Hematopoietic multipotent progenitor cell treated with erythropoietin and hydrocortisone succinate and interleukin-3 and kit ligand, for 6 days (in vitro differentiated cells): Measurements from ENCODE around the gene GAK.

Experiments
- DNase-seq: peaks from one replicate; pipeline ENCODE4 v3.0.0-alpha.2; 2015

Gene GAK

GRCh38 chr4:963276-964225, 31.4 kb upstream of the GAK start:
- DNase-seq, result no peak

- DNase-seq, result no peak
Observed at GRCh38 chr4:962231-963208, 30.4 kb upstream of the GAK start.

- no peak for DNase-seq
Observed at GRCh38 chr4:961351-962230, 29.5 kb upstream of the GAK start.

- DNase-seq, result no peak
Observed at GRCh38 chr4:960636-961350, 28.7 kb upstream of the GAK start.

- DNase-seq, result no peak
Observed at GRCh38 chr4:960140-960635, 28.1 kb upstream of the GAK start.

- no peak for DNase-seq
Observed at GRCh38 chr4:959338-960139, 27.4 kb upstream of the GAK start.

- no peak for DNase-seq
Observed at GRCh38 chr4:958696-959337, 26.7 kb upstream of the GAK start.

- no peak for DNase-seq
Observed at GRCh38 chr4:958314-958665, 26.2 kb upstream of the GAK start.

- DNase-seq, result no peak
Observed at GRCh38 chr4:957581-958313, 25.6 kb upstream of the GAK start.

- DNase-seq, result no peak
Observed at GRCh38 chr4:957231-957580, 25.1 kb upstream of the GAK start.

GRCh38 chr4:956531-957230, 24.6 kb upstream of the GAK start:
- DNase-seq, result no peak

- no peak for DNase-seq
Observed at GRCh38 chr4:955931-956381, 23.8 kb upstream of the GAK start.

GRCh38 chr4:955161-955921, 23.2 kb upstream of the GAK start:
- no peak for DNase-seq

GRCh38 chr4:954211-955020, 22.3 kb upstream of the GAK start:
- no peak for DNase-seq

- no peak for DNase-seq
Observed at GRCh38 chr4:953574-953915, 21.4 kb upstream of the GAK start.

- DNase-seq, result no peak
Observed at GRCh38 chr4:952881-953573, 20.9 kb upstream of the GAK start.
